A549 (cell line): ENCODE data around the gene BST1. TPM values are rescaled to one million over a fixed set of nuclear protein-coding genes. Genes with fewer than 3 reads are reported as not detected.

Experiments
- ATAC-seq, 2 experiments: fragments of 200-7000 bp in 1 of 2; fragments of >200 bp in 1 of 2; cut with Nextera tagmentation in 1 of 2; cut with Tn5 transposase in 1 of 2; 3 replicates each; pipeline versions ENCODE4 v1.8.0 to v1.9.1; 2018 to 2020; ENCODE audit warnings: mild to moderate bottlenecking in 1 of 2, moderate library complexity in 1 of 2
- CTCF ChIA-PET: fragments of 300-600 bp; sonication (Branson Sonifier 250); formaldehyde crosslinking; extraction: SDS; loops from one replicate; lab custom pipeline; 2021; ENCODE audit warnings: antibody characterized with exemption, inconsistent platforms; lab: Yijun Ruan, JAX
- POLR2A ChIA-PET: fragments of 350-600 bp; formaldehyde crosslinking; extraction: SDS; loops from one replicate; lab custom pipeline; 2021; ENCODE audit warnings: antibody characterized with exemption, inconsistent platforms; lab: Yijun Ruan, JAX
- DNase-seq, 2 experiments: peaks; one replicate each; pipeline versions ENCODE4 v3.0.0 to v3.0.0-alpha.2; 2011 to 2016; ENCODE audit warnings: low read depth in 1 of 2, low spot score in 1 of 2
- FAIRE-seq: peaks from 2 replicates; lab custom pipeline; 2011; peaks lifted over from hg19 to GRCh38; lab: Jason Lieb, UNC
- H3K27ac ChIP-seq, 2 experiments: fragments of >200 bp; sonication (Bioruptor Twin); formaldehyde crosslinking; 3 replicates each; pipeline ENCODE4 v1.5.1; 2016 to 2017
- H3K4me1 ChIP-seq: fragments of >200 bp; sonication (Bioruptor Twin); formaldehyde crosslinking; 3 replicates; pipeline ENCODE4 v1.6.1; 2016
- H3K4me2 ChIP-seq: fragments of >200 bp; sonication (Bioruptor Twin); formaldehyde crosslinking; 3 replicates; pipeline ENCODE4 v1.6.1; 2016
- H3K4me3 ChIP-seq: fragments of >200 bp; sonication (Bioruptor Twin); formaldehyde crosslinking; 3 replicates; pipeline ENCODE4 v1.5.1; 2016
- H3K9me3 ChIP-seq: fragments of >200 bp; sonication (Bioruptor Twin); formaldehyde crosslinking; 3 replicates; pipeline ENCODE4 v1.6.1; 2016
- CBX8 ChIP-seq: fragments of 200-600 bp; sonication (generic); IDR thresholded peaks from 2 replicates; pipeline ENCODE4 v1.6.1; 2016
- CEBPB ChIP-seq, 2 experiments: fragments of >200 bp in 1 of 2; sonication (Bioruptor Twin) in 1 of 2; formaldehyde crosslinking in 1 of 2; IDR thresholded peaks; 2 replicates each; pipeline ENCODE4 v1.6.1; 2012 to 2016
- CHD4 ChIP-seq: fragments of 200-600 bp; sonication (generic); IDR thresholded peaks from 2 replicates; pipeline ENCODE4 v1.6.1; 2016; ENCODE audit warnings: antibody characterized with exemption, mild to moderate bottlenecking, borderline replicate concordance
- EHMT2 ChIP-seq: fragments of 200-600 bp; sonication (generic); IDR thresholded peaks from 2 replicates; pipeline ENCODE4 v1.6.1; 2016; ENCODE audit warnings: antibody characterized with exemption, low read depth, mild to moderate bottlenecking, moderate library complexity
- ESRRA ChIP-seq: fragments of 150-350 bp; IDR thresholded peaks from 2 replicates; pipeline ENCODE4 v1.6.1; 2014; ENCODE audit warnings: mild to moderate bottlenecking, low read length, borderline replicate concordance
- FOSB ChIP-seq: fragments of 250-450 bp; sonication (Bioruptor Pico); IDR thresholded peaks from 2 replicates; pipeline ENCODE4 v1.5.0; 2020; ENCODE audit warnings: mild to moderate bottlenecking, moderate library complexity
- HOXA7 ChIP-seq: fragments of 250-450 bp; sonication (Bioruptor Pico); IDR thresholded peaks from 2 replicates; pipeline ENCODE4 v1.5.0; 2020; ENCODE audit warnings: mild to moderate bottlenecking, moderate library complexity
- HOXB13 ChIP-seq: fragments of 250-450 bp; sonication (Bioruptor Pico); IDR thresholded peaks from 2 replicates; pipeline ENCODE4 v1.5.0; 2020; ENCODE audit warnings: low read depth, mild to moderate bottlenecking, moderate library complexity
- KDM1A ChIP-seq: fragments of 200-600 bp; sonication (generic); IDR thresholded peaks from 2 replicates; pipeline ENCODE4 v1.6.1; 2016; ENCODE audit warnings: low read depth, mild to moderate bottlenecking
- KDM5A ChIP-seq: fragments of 200-600 bp; sonication (generic); IDR thresholded peaks from 2 replicates; pipeline ENCODE4 v1.6.1; 2016; ENCODE audit warnings: antibody characterized with exemption, mild to moderate bottlenecking
- MAZ ChIP-seq: fragments of 150-350 bp; IDR thresholded peaks from 2 replicates; pipeline ENCODE4 v1.6.1; 2014; ENCODE audit warnings: antibody characterized with exemption, low read depth, low read length, borderline replicate concordance
- MYC ChIP-seq: IDR thresholded peaks from 2 replicates; pipeline ENCODE4 v1.6.1; 2012; ENCODE audit warnings: mild to moderate bottlenecking, inconsistent platforms, low read length, improper control_type of control experiment, borderline replicate concordance
- NPAS2 ChIP-seq: fragments of 250-450 bp; sonication (Bioruptor Pico); IDR thresholded peaks from 2 replicates; pipeline ENCODE4 v1.8.0; 2022; ENCODE audit warnings: mild to moderate bottlenecking, moderate library complexity, borderline replicate concordance
- RAD21 ChIP-seq, 2 experiments: fragments of >200 bp in 1 of 2; sonication (Bioruptor Twin) in 1 of 2; formaldehyde crosslinking in 1 of 2; IDR thresholded peaks in 1 of 2; conservative IDR thresholded peaks in 1 of 2; 2 replicates in 1 of 2; 3 replicates in 1 of 2; pipeline ENCODE4 v1.6.1; 2012 to 2018; ENCODE audit warnings: inconsistent platforms in 1 of 2
- SMC3 ChIP-seq: fragments of >200 bp; sonication (Bioruptor Twin); formaldehyde crosslinking; IDR thresholded peaks from 3 replicates; pipeline ENCODE4 v1.6.1; 2018; ENCODE audit warnings: inconsistent platforms
- SREBF2 ChIP-seq: fragments of 450-650 bp; IDR thresholded peaks from 2 replicates; pipeline ENCODE4 v1.6.1; 2014; ENCODE audit warnings: mild to moderate bottlenecking, moderate library complexity
- TFCP2L1 ChIP-seq: fragments of 250-450 bp; sonication (Bioruptor Pico); IDR thresholded peaks from 2 replicates; pipeline ENCODE4 v1.5.0; 2021; ENCODE audit warnings: mild to moderate bottlenecking
- ZC3H11A ChIP-seq: fragments of 450-650 bp; IDR thresholded peaks from 2 replicates; pipeline ENCODE4 v1.6.1; 2014; ENCODE audit warnings: antibody characterized with exemption, mild to moderate bottlenecking
- ZSCAN20 ChIP-seq: fragments of 250-450 bp; sonication (Bioruptor Pico); IDR thresholded peaks from 2 replicates; pipeline ENCODE4 v1.8.0; 2022; ENCODE audit warnings: mild to moderate bottlenecking, moderate library complexity
- WGBS: methylation state at CpG from one replicate; pipeline ENCODE4 v1.1.6; 2017; ENCODE audit errors: missing lambda C conversion rate; 5-methylcytosine and 5-hydroxymethylcytosine counted together
- polyA plus RNA-seq, 4 experiments: library from polyadenylated mRNA; depleted of rRNA in 3 of 4; stranded (reverse); fragments of >200 nt; fragmentation: RNase III in 1 of 4; extraction: RNeasy Plus Mini Kit Qiagen cat#74134 plus additional on column Dnase treatment in 1 of 4; gene quantifications; 2 replicates in 3 of 4; 3 replicates in 1 of 4; pipeline ENCODE4 v1.2.3, GENCODE V29; 2011 to 2017
- TF ChIP-seq, protein P1 (sequence below): fragments of 200-600 bp; sonication (generic); IDR thresholded peaks from 2 replicates; pipeline ENCODE4 v1.6.1; 2016; ENCODE audit warnings: antibody characterized with exemption, mild to moderate bottlenecking, moderate library complexity
- TF ChIP-seq, protein P2 (sequence below): fragments of >200 bp; sonication (Bioruptor Twin); formaldehyde crosslinking; IDR thresholded peaks from 3 replicates; pipeline ENCODE4 v1.5.1; 2016

BST1 gene
- polyA plus RNA-seq, 2 of the 4 experiments (the other 2 are of a cell fraction): 11.7 to 16.0 TPM

DNA sequence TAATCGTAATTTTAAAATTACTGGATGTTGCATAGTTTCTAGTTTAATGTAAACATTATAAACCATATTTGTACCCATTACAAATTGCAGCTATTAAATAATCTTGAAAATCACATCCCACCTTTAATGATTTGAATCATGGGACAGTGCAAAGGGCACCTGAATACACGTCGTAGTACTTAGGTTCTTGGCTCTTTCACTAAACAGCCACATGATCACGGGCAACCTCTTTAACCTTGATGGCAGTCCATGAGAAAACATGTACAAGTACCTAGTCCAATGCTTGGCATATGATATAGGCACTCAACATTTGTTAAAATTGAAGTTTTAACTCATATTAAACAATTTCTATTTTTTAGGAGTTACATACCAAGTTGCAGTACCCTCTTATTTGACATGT lies 35.9 kb upstream of the BST1 start:
- Histone ChIP-seq H3K27ac (no peak overlapping the region), H3K9me3 (no peaks in the 10 kb centered on the region), H3K4me3 (no peak overlapping the region), H3K4me2 (no peak overlapping the region), H3K4me1 (peaks cover 15% of the 10 kb centered on the region)
- no peak for ATAC-seq
- 93% methylated on average over 4 of the region's 4 CpGs for WGBS
- peak; percentile 49 for FAIRE-seq
- TF ChIP-seq CEBPB (IDR thresholded peaks at IDR 0.05): no peak
- no peak for TF ChIP-seq CBX8
- TF ChIP-seq SMC3: no peak
- TF ChIP-seq FOSB (CRISPR knock-in tag): no peak
- TF ChIP-seq KDM5A: no peak
- TF ChIP-seq, protein P1, sequence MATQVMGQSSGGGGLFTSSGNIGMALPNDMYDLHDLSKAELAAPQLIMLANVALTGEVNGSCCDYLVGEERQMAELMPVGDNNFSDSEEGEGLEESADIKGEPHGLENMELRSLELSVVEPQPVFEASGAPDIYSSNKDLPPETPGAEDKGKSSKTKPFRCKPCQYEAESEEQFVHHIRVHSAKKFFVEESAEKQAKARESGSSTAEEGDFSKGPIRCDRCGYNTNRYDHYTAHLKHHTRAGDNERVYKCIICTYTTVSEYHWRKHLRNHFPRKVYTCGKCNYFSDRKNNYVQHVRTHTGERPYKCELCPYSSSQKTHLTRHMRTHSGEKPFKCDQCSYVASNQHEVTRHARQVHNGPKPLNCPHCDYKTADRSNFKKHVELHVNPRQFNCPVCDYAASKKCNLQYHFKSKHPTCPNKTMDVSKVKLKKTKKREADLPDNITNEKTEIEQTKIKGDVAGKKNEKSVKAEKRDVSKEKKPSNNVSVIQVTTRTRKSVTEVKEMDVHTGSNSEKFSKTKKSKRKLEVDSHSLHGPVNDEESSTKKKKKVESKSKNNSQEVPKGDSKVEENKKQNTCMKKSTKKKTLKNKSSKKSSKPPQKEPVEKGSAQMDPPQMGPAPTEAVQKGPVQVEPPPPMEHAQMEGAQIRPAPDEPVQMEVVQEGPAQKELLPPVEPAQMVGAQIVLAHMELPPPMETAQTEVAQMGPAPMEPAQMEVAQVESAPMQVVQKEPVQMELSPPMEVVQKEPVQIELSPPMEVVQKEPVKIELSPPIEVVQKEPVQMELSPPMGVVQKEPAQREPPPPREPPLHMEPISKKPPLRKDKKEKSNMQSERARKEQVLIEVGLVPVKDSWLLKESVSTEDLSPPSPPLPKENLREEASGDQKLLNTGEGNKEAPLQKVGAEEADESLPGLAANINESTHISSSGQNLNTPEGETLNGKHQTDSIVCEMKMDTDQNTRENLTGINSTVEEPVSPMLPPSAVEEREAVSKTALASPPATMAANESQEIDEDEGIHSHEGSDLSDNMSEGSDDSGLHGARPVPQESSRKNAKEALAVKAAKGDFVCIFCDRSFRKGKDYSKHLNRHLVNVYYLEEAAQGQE: no peak
- TF ChIP-seq ZC3H11A: no peak
- no peak for TF ChIP-seq MYC
- TF ChIP-seq RAD21 (conservative IDR thresholded peaks at IDR 0.05 in 1 of 2, IDR thresholded peaks at IDR 0.05 in 1 of 2): no peak
- no peak for TF ChIP-seq EHMT2
- TF ChIP-seq KDM1A: no peak
- no peak for TF ChIP-seq NPAS2 (CRISPR knock-in tag)
- TF ChIP-seq, protein P2, sequence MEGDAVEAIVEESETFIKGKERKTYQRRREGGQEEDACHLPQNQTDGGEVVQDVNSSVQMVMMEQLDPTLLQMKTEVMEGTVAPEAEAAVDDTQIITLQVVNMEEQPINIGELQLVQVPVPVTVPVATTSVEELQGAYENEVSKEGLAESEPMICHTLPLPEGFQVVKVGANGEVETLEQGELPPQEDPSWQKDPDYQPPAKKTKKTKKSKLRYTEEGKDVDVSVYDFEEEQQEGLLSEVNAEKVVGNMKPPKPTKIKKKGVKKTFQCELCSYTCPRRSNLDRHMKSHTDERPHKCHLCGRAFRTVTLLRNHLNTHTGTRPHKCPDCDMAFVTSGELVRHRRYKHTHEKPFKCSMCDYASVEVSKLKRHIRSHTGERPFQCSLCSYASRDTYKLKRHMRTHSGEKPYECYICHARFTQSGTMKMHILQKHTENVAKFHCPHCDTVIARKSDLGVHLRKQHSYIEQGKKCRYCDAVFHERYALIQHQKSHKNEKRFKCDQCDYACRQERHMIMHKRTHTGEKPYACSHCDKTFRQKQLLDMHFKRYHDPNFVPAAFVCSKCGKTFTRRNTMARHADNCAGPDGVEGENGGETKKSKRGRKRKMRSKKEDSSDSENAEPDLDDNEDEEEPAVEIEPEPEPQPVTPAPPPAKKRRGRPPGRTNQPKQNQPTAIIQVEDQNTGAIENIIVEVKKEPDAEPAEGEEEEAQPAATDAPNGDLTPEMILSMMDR: no peak
- TF ChIP-seq ESRRA: no peak
- no peak for TF ChIP-seq HOXA7 (CRISPR knock-in tag)
- no peak for DNase-seq
- POLR2A ChIA-PET: no interaction called here
- CTCF ChIA-PET: interaction anchor here (0.7 kb wide), 1 partner anchor 44 kb away, joined by 3 read pairs; no protein-coding TSS in a partner anchor

DNA sequence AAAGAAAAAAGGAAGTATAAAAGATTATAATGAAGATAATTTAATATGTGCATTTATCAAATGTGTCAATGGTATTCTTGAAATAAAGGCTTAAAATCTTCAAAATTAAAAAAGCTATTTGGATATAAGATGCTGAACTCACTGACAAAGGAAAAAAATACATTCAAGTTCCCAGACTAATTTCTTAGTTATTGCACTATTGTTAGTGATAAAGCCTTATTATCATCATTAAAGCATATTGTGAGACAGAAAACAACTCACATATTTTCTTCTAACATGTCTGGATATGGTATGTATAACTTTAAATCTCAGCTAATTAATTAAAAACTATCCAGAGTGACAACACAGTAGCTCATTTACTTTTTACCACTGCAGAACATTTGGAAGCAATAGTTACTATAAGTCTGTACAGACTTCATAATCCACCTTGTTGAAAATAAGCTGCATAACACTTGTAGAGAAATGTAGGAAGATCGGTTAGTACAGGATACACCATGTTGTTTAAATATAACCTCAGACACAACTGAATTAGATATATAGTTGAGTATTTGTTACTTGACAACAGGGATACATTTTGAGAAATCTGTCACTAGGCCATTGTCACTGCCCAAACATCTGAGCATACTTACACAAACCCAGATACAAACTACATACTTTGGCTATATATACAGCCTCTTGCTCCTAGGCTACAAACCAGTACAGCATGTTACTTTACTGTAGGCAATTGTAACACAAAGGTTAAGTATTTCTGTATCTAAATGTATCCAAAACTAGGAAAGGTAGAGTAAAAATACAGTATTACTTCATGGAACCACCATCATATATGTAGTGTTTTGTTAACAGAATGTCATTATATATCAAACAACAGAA lies 34.1 kb upstream of the BST1 start:
- 85% methylated on average over 1 of the region's 1 CpG for WGBS
- no peak for ATAC-seq
- peaks cover 18% of the 10 kb centered on the region for H3K4me1 ChIP-seq
- no peak overlapping the region for H3K4me2 ChIP-seq
- no peak for FAIRE-seq
- DNase-seq: no peak
- no peaks in the 10 kb centered on the region for H3K9me3 ChIP-seq
- POLR2A ChIA-PET: no interaction called here
- no peak for TF ChIP-seq MAZ
- TF ChIP-seq KDM5A: no peak
- TF ChIP-seq CHD4: no peak
- no peak for TF ChIP-seq ZSCAN20 (CRISPR knock-in tag)
- no peak for TF ChIP-seq TFCP2L1 (CRISPR knock-in tag)
- TF ChIP-seq HOXB13: no peak
- no peak for TF ChIP-seq SREBF2
- CTCF ChIA-PET: no interaction called here
- no peak overlapping the region for H3K4me3 ChIP-seq
- H3K27ac ChIP-seq: peak overlapping the region in 1 of 2 experiments; percentile 24; a peak in 1 of 6 replicates
